PC-3 (cell line): ENCODE measurements around the gene TMA7. TPM values are rescaled to one million over a fixed set of nuclear protein-coding genes. Genes with fewer than 3 reads are reported as not detected.

Experiments used
- ATAC-seq: fragments of 200-7000 bp; cut with Tn5 transposase; 2 replicates; pipeline ENCODE4 v1.9.1; 2020; ENCODE audit warnings: mild to moderate bottlenecking, moderate library complexity
- BruUV-seq: library from RNA; stranded (reverse); fragments of 400-500 nt; replicated peaks from 2 replicates; lab custom pipeline; 2021; lab: Mats Ljungman, UMichigan
- CTCF ChIA-PET: fragments of 300-600 bp; sonication (Branson Sonifier 250); formaldehyde crosslinking; loops from one replicate; lab custom pipeline; 2022; ENCODE audit warnings: antibody characterized with exemption; lab: Charles Lee
- POLR2A ChIA-PET: fragments of 300-600 bp; sonication (Branson Sonifier 250); formaldehyde crosslinking; loops from one replicate; lab custom pipeline; 2022; ENCODE audit warnings: antibody characterized with exemption; ENCODE audit not compliant: unreplicated experiment; lab: Charles Lee
- DNase-seq: peaks from one replicate; pipeline ENCODE4 v3.0.0-alpha.2; 2015
- H2AFZ ChIP-seq: fragments of 300-600 bp; sonication (generic); 2 replicates; pipeline ENCODE4 v1.6.0; 2016; ENCODE audit warnings: antibody characterized with exemption, low read length
- H3F3A ChIP-seq: fragments of 300-600 bp; sonication (generic); one replicate; pipeline ENCODE4 v1.6.0; 2017; ENCODE audit warnings: antibody characterized with exemption, low read length, control low read depth, mild to moderate bottlenecking; ENCODE audit not compliant: unreplicated experiment
- H3K27ac ChIP-seq: fragments of 300-600 bp; sonication (generic); 2 replicates; pipeline ENCODE4 v1.5.1; 2016; ENCODE audit warnings: mild to moderate bottlenecking, low read length
- H3K27me3 ChIP-seq: fragments of 300-600 bp; sonication (generic); 2 replicates; pipeline ENCODE4 v1.6.1; 2016; ENCODE audit warnings: low read length, mixed read lengths
- H3K36me3 ChIP-seq: fragments of 300-600 bp; sonication (generic); 2 replicates; pipeline ENCODE4 v1.6.1; 2016; ENCODE audit warnings: low read depth, mixed run types, low read length, mixed read lengths
- H3K4me1 ChIP-seq: fragments of 300-600 bp; sonication (generic); 2 replicates; pipeline ENCODE4 v1.5.1; 2016; ENCODE audit warnings: low read length; ENCODE audit not compliant: insufficient read depth
- H3K4me2 ChIP-seq: fragments of 300-600 bp; sonication (generic); 2 replicates; pipeline ENCODE4 v1.6.0; 2016; ENCODE audit warnings: low read length
- H3K4me3 ChIP-seq: fragments of 300-600 bp; sonication (generic); 2 replicates; pipeline ENCODE4 v1.5.1; 2016; ENCODE audit warnings: mild to moderate bottlenecking, low read length, mixed read lengths
- H3K79me2 ChIP-seq: fragments of 300-600 bp; sonication (generic); 2 replicates; pipeline ENCODE4 v1.6.1; 2017; ENCODE audit warnings: low read length, mixed read lengths
- H3K9ac ChIP-seq: fragments of 300-600 bp; sonication (generic); 2 replicates; pipeline ENCODE4 v1.6.0; 2016; ENCODE audit warnings: mild to moderate bottlenecking, low read length
- H3K9me2 ChIP-seq: fragments of 300-600 bp; sonication (generic); replicated peaks from 2 replicates; pipeline ENCODE4 v1.6.1; 2016; ENCODE audit warnings: mixed run types, low read length, mixed read lengths
- H3K9me3 ChIP-seq: fragments of 300-600 bp; sonication (generic); 2 replicates; pipeline ENCODE4 v1.6.1; 2016; ENCODE audit warnings: low read length, mixed read lengths
- H4K20me1 ChIP-seq: fragments of 300-600 bp; sonication (generic); 2 replicates; pipeline ENCODE4 v1.6.1; 2016; ENCODE audit warnings: low read length, mixed read lengths
- EZH2 ChIP-seq: fragments of 300-600 bp; sonication (generic); IDR thresholded peaks from one replicate; pipeline ENCODE4 v1.6.1; 2017; ENCODE audit warnings: antibody characterized with exemption, mild to moderate bottlenecking, low read length; ENCODE audit not compliant: unreplicated experiment
- EZH2phosphoT487 ChIP-seq: fragments of 300-600 bp; sonication (generic); IDR thresholded peaks from 2 replicates; pipeline ENCODE4 v1.6.1; 2018; ENCODE audit warnings: mild to moderate bottlenecking, antibody characterized with exemption, low read length, borderline replicate concordance
- intact Hi-C: fragments of 100-400 bp; cut with micrococcal nuclease; formaldehyde crosslinking; loops from 2 replicates; pipeline ENCODE4 v1.9.0; 2023
- total RNA-seq: library from RNA; depleted of rRNA; stranded (reverse); fragments of >200 nt; gene quantifications from 2 replicates; pipeline ENCODE4 v1.2.3, GENCODE V29; 2014
- TF ChIP-seq, protein P1 (sequence below): fragments of 300-600 bp; sonication (generic); conservative IDR thresholded peaks from 2 replicates; pipeline ENCODE4 v1.5.1; 2017; ENCODE audit warnings: antibody characterized with exemption, low read depth, mild to moderate bottlenecking, low read length

The TMA7 gene
- total RNA-seq, 1 experiment from 2014 or later = 517 TPM

DNA sequence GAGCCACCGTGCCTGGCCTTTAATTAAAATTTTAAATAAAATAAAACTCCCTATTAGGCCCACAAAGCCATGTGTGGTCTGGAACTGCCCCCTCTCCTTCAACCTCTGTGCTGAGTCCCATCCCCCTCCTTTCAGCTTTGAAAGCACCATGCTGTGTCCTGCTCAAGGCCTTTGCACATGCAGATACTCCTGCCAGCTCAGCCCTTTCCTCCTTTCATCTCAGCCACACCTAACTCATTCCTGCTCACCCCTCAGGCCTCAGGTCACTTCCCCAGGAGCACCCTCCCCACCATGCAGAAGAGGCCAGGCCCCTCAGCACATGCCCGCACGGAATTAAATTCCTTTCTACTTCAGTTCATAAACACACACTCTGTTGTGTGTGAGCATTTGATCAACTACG is 34.6 kb downstream of the TMA7 start:
- Histone ChIP-seq H3K4me3 (no peak overlapping the region), H3K9me2 (no peaks in the 10 kb centered on the region), H3F3A (peaks cover 6% of the 10 kb centered on the region), H3K9me3 (no peaks in the 10 kb centered on the region), H3K79me2 (peaks cover 33% of the 10 kb centered on the region), H4K20me1 (no peaks in the 10 kb centered on the region), H3K27ac (no peak overlapping the region), H3K36me3 (no peaks in the 10 kb centered on the region), H2AFZ (no peak overlapping the region), H3K4me2 (no peak overlapping the region), H3K27me3 (no peaks in the 10 kb centered on the region), H3K9ac (no peak overlapping the region), H3K4me1 (peaks cover 20% of the 10 kb centered on the region)
- no TSS peak for BruUV-seq
- no peak for ATAC-seq
- ChIA-PET POLR2A (no interaction called here), CTCF (no interaction called here)
- DNase-seq = no peak
- intact Hi-C loops = no loop called here
- TF ChIP-seq EZH2 (no peak), EZH2phosphoT487 (no peak)
- TF ChIP-seq, protein P1, sequence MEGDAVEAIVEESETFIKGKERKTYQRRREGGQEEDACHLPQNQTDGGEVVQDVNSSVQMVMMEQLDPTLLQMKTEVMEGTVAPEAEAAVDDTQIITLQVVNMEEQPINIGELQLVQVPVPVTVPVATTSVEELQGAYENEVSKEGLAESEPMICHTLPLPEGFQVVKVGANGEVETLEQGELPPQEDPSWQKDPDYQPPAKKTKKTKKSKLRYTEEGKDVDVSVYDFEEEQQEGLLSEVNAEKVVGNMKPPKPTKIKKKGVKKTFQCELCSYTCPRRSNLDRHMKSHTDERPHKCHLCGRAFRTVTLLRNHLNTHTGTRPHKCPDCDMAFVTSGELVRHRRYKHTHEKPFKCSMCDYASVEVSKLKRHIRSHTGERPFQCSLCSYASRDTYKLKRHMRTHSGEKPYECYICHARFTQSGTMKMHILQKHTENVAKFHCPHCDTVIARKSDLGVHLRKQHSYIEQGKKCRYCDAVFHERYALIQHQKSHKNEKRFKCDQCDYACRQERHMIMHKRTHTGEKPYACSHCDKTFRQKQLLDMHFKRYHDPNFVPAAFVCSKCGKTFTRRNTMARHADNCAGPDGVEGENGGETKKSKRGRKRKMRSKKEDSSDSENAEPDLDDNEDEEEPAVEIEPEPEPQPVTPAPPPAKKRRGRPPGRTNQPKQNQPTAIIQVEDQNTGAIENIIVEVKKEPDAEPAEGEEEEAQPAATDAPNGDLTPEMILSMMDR = no peak

DNA sequence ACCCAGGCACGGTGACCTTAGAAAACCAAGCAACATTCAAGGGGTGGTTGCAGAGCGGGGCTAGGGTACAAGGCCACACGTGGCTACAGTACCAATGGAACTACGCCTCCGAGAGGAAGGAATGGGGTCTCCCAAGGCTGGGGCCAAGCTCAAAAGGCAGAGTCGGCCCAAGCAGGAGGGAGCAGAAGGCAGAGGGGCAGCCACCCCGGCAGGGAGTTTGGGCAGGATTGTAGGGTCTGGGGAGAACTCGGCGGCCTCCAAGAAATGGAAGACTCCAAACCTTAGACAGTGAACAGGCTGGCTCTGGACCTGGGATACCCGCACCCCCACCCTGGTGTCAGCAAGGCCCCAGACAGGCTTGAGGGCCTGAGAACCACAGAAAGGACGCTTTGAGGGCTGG is 35.1 kb downstream of the TMA7 start:
- H3K36me3 ChIP-seq = no peaks in the 10 kb centered on the region
- H3K4me3 ChIP-seq = no peak overlapping the region
- ChIA-PET CTCF (no interaction called here), POLR2A (no interaction called here)
- no peak overlapping the region for H3K4me2 ChIP-seq
- H3K9me2 ChIP-seq = no peaks in the 10 kb centered on the region
- no TSS peak for BruUV-seq
- H4K20me1 ChIP-seq = no peaks in the 10 kb centered on the region
- peaks cover 27% of the 10 kb centered on the region for H3K79me2 ChIP-seq
- H3K27ac ChIP-seq = no peak overlapping the region
- no peak overlapping the region for H3K9ac ChIP-seq
- H3K4me1 ChIP-seq = peaks cover 20% of the 10 kb centered on the region
- DNase-seq (no peak), ATAC-seq (no peak)
- peaks cover 6% of the 10 kb centered on the region for H3F3A ChIP-seq
- H3K27me3 ChIP-seq = no peaks in the 10 kb centered on the region
- H2AFZ ChIP-seq = no peak overlapping the region
- intact Hi-C loops = no loop called here
- TF ChIP-seq, protein P1 = no peak
- TF ChIP-seq EZH2 (no peak), EZH2phosphoT487 (no peak)
- H3K9me3 ChIP-seq = no peaks in the 10 kb centered on the region

DNA sequence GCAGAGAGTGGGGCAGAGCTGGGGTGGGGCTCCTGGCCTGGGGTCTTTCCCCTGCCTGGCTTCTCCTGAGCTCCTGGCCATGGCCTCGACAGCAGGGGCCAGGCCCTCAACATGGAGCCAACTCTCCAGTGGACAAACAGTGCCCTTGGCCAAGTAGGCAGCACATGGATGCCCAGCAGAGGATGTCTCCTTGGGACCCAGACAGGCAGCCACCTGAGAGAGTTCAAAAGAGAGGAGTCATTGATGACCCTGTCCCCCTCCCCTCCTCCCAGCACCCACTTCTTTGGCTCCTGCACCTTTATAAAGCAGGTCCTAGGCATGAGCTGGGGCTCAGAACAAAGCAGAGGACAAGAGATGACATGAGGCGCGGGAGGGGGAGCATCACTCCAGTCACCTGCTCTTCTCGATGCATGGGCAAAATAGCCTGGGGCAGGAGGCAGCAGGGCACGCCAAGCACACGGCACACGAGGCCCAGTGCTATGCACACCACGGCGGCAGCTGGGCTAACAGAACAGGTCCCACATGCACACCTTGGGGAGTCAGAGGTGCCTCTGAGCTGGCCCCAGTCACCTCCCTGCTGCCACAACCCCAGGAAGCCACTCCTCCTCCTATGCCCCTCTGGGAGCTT is 36.5 kb downstream of the TMA7 start:
- no peak overlapping the region for H3K9ac ChIP-seq
- H3K79me2 ChIP-seq = peaks cover 13% of the 10 kb centered on the region
- no peak overlapping the region for H3K4me3 ChIP-seq
- H3K9me2 ChIP-seq = no peaks in the 10 kb centered on the region
- peaks cover 20% of the 10 kb centered on the region for H3K4me1 ChIP-seq
- peaks cover 6% of the 10 kb centered on the region for H3F3A ChIP-seq
- TF ChIP-seq, protein P1 = no peak
- TF ChIP-seq EZH2phosphoT487 = no peak
- ATAC-seq (no peak), DNase-seq (no peak)
- no peaks in the 10 kb centered on the region for H3K27me3 ChIP-seq
- intact Hi-C loops = no loop called here
- H4K20me1 ChIP-seq = no peaks in the 10 kb centered on the region
- H2AFZ ChIP-seq = no peak overlapping the region
- ChIA-PET CTCF (no interaction called here), POLR2A (no interaction called here)
- H3K9me3 ChIP-seq = no peaks in the 10 kb centered on the region
- no peaks in the 10 kb centered on the region for H3K36me3 ChIP-seq
- H3K27ac ChIP-seq = no peak overlapping the region
- no TSS peak for BruUV-seq
- no peak overlapping the region for H3K4me2 ChIP-seq
